Natural killer cell (primary cell): ENCODE results near the gene FAM20B. TPM values are rescaled to one million over a fixed set of nuclear protein-coding genes. Genes with fewer than 3 reads are reported as not detected.

Experiments
- ATAC-seq, 3 donors: fragments of 150-1000 bp in 2 of 3; fragments of 200-7000 bp in 1 of 3; cut with Tn5 transposase; 1 replicate in 1 of 3; 2 replicates in 2 of 3; pipeline ENCODE4 v1.10.0; 2021; ENCODE audit warnings: mild to moderate bottlenecking in 2 of 3, moderate library complexity in 2 of 3
- DNase-seq, 2 donors: peaks; one replicate each; pipeline versions ENCODE4 v3.0.0 to v3.0.0-alpha.2; 2013 to 2021; ENCODE audit warnings: mixed read lengths in 1 of 2
- H3K27ac ChIP-seq: one replicate; pipeline ENCODE4 v1.5.1; 2013; ENCODE audit warnings: mild to moderate bottlenecking, low read length
- H3K27me3 ChIP-seq: one replicate; pipeline ENCODE4 v1.6.1; 2013; ENCODE audit warnings: low read length; ENCODE audit not compliant: control insufficient read depth, insufficient read depth
- H3K36me3 ChIP-seq: one replicate; pipeline ENCODE4 v1.6.1; 2013; ENCODE audit warnings: low read length; ENCODE audit not compliant: control insufficient read depth, insufficient read depth
- H3K4me1 ChIP-seq: one replicate; pipeline ENCODE4 v1.6.1; 2013; ENCODE audit warnings: low read length; ENCODE audit not compliant: control insufficient read depth, insufficient read depth
- H3K4me3 ChIP-seq: one replicate; pipeline ENCODE4 v1.5.1; 2013; ENCODE audit warnings: low read length
- H3K9me3 ChIP-seq: one replicate; pipeline ENCODE4 v1.6.1; 2013; ENCODE audit warnings: low read length; ENCODE audit not compliant: control insufficient read depth, insufficient read depth
- H3K27ac Mint-ChIP-seq, 2 donors: one replicate each; pipeline ENCODE4 v1.8.0; 2022; ENCODE audit warnings: mild to moderate bottlenecking in 2 of 2, mixed read lengths in 2 of 2, moderate library complexity in 1 of 2
- H3K27me3 Mint-ChIP-seq, 2 donors: one replicate each; pipeline ENCODE4 v1.8.0; 2022; ENCODE audit warnings: low read depth in 2 of 2, mixed read lengths in 2 of 2
- H3K36me3 Mint-ChIP-seq: one replicate; pipeline ENCODE4 v1.8.0; 2022; ENCODE audit warnings: mixed read lengths
- H3K4me1 Mint-ChIP-seq, 2 donors: one replicate each; pipeline ENCODE4 v1.8.0; 2022; ENCODE audit warnings: mixed read lengths in 2 of 2
- H3K4me3 Mint-ChIP-seq: one replicate; pipeline ENCODE4 v1.8.0; 2022; ENCODE audit warnings: mild to moderate bottlenecking, moderate library complexity, mixed read lengths
- H3K9me3 Mint-ChIP-seq, 2 donors: one replicate each; pipeline ENCODE4 v1.8.0; 2022; ENCODE audit warnings: mixed read lengths in 2 of 2
- WGBS: methylation state at CpG from one replicate; pipeline ENCODE4 v1.1.7; 2013; ENCODE audit warnings: missing lambda C conversion rate; ENCODE audit not compliant: insufficient coverage; 5-methylcytosine and 5-hydroxymethylcytosine counted together
- intact Hi-C: fragments of 100-400 bp; cut with micrococcal nuclease; formaldehyde crosslinking; loops from one replicate; pipeline ENCODE4 v1.14.2; 2022
- total RNA-seq, 4 donors: library from RNA; stranded (reverse); fragments of 120-200 nt in 1 of 4; gene quantifications; one replicate each; pipeline versions ENCODE4 v1.2.3 to v1.2.4, GENCODE V29; 2013 to 2022
- TF ChIP-seq, protein P1 (sequence below): fragments of 200-600 bp; IDR thresholded peaks from one replicate; pipeline ENCODE4 v1.8.0; 2022; ENCODE audit warnings: antibody characterized with exemption

Gene FAM20B
- total RNA-seq, 3 donors from 2014 or later (not counting 1 experiment from before 2014, with no cell fraction given): 27.6 to 35.2 (median 29.0) TPM

DNA sequence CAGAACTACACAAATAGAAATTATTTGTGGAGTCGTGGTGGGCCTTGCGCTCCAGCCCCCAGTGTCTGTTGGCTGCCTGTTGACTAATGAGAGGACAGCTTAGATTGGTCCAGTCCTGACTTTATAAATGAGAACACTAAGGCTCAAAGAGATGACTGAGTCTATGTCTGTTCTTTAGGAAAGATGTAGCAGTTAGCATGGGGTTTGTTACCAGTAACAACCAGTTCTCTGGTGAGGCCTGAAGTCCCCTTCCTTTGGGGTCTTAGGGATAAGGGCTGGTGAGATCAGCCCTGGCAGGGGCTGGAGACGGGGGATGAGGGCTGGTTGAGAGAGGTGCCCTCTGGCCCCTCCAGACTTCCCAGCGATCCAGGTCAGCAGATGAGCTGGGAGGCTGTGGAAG, 65.2 kb downstream of the FAM20B start:
- ATAC-seq (no peak), DNase-seq (no peak)
- WGBS: 98% methylated on average over 4 of the region's 4 CpGs
- TF ChIP-seq, protein P1, sequence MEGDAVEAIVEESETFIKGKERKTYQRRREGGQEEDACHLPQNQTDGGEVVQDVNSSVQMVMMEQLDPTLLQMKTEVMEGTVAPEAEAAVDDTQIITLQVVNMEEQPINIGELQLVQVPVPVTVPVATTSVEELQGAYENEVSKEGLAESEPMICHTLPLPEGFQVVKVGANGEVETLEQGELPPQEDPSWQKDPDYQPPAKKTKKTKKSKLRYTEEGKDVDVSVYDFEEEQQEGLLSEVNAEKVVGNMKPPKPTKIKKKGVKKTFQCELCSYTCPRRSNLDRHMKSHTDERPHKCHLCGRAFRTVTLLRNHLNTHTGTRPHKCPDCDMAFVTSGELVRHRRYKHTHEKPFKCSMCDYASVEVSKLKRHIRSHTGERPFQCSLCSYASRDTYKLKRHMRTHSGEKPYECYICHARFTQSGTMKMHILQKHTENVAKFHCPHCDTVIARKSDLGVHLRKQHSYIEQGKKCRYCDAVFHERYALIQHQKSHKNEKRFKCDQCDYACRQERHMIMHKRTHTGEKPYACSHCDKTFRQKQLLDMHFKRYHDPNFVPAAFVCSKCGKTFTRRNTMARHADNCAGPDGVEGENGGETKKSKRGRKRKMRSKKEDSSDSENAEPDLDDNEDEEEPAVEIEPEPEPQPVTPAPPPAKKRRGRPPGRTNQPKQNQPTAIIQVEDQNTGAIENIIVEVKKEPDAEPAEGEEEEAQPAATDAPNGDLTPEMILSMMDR: no peak
- Mint-ChIP-seq H3K36me3 (no peaks in the 10 kb centered on the region), H3K4me1 (peaks cover 0 to 15% of the 10 kb centered on the region in 2 donors), H3K9me3 (no peaks in the 10 kb centered on the region), H3K4me3 (no peak overlapping the region), H3K27ac (peak overlapping the region in 1 of 2 donors; percentile 2), H3K27me3 (no peaks in the 10 kb centered on the region)
- intact Hi-C loops: no loop called here
- Histone ChIP-seq H3K27me3 (no peaks in the 10 kb centered on the region), H3K36me3 (peaks cover 49% of the 10 kb centered on the region), H3K4me3 (no peak overlapping the region), H3K9me3 (no peaks in the 10 kb centered on the region), H3K4me1 (peaks cover 9% of the 10 kb centered on the region), H3K27ac (no peak overlapping the region)

- 86% methylated on average over 2 of the region's 5 CpGs for WGBS
- TF ChIP-seq, protein P1: no peak
- no peaks in the 10 kb centered on the region for H3K27me3 Mint-ChIP-seq
- DNase-seq: no peak
- Histone ChIP-seq H3K27ac (no peak overlapping the region), H3K4me3 (no peak overlapping the region), H3K9me3 (no peaks in the 10 kb centered on the region), H3K36me3 (peaks cover 51% of the 10 kb centered on the region), H3K4me1 (peaks cover 9% of the 10 kb centered on the region), H3K27me3 (no peaks in the 10 kb centered on the region)
- H3K27ac Mint-ChIP-seq: peak overlapping the region in 1 of 2 donors; percentile 2
- intact Hi-C loops: no loop called here
- H3K4me1 Mint-ChIP-seq: peaks cover 0 to 15% of the 10 kb centered on the region in 2 donors
- H3K9me3 Mint-ChIP-seq: no peaks in the 10 kb centered on the region
- no peak overlapping the region for H3K4me3 Mint-ChIP-seq
- ATAC-seq: no peak
- no peaks in the 10 kb centered on the region for H3K36me3 Mint-ChIP-seq
These were observed 66.0 kb downstream of the FAM20B start for GRCh38 chr1:179091691-179092165.

DNA sequence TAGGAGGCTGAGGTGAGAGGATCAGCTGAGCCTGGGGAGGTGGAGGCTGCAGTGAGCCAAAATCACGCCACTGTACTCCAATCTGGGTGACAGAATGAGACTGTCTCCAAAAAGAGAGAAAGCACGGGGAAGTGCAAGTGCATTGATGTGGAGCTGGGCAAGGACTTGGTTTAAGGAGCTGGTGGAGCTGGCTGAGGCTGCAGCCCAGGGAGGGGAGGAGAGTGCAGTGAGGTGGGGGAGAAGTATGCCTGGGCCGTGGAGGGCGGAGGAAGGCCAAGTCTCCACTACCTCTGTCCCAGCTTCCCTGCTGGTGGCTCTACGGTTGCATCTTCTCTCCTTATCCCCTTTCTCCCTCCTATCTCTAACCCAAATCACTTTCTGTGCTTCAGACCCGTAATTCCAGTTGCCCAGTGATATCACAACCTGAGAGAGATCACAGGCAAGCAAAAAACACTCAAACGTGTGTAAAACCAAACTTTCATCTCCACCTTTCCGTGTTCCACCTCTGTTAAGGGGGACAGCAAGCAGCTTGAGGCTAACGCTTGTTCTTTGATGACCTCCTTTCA, 67.3 kb downstream of the FAM20B start:
- Histone ChIP-seq H3K9me3 (no peaks in the 10 kb centered on the region), H3K27me3 (no peaks in the 10 kb centered on the region), H3K27ac (no peak overlapping the region), H3K4me1 (peaks cover 9% of the 10 kb centered on the region), H3K36me3 (peaks cover 53% of the 10 kb centered on the region), H3K4me3 (no peak overlapping the region)
- no peak for ATAC-seq
- TF ChIP-seq, protein P1: no peak
- Mint-ChIP-seq H3K27ac (peak overlapping the region; percentile 0 to 2), H3K4me3 (no peak overlapping the region), H3K36me3 (no peaks in the 10 kb centered on the region), H3K27me3 (no peaks in the 10 kb centered on the region), H3K4me1 (peaks cover 0 to 15% of the 10 kb centered on the region in 2 donors), H3K9me3 (no peaks in the 10 kb centered on the region)
- no peak for DNase-seq
- 86% methylated on average over 9 of the region's 9 CpGs for WGBS
- intact Hi-C loops: no loop called here

- Histone ChIP-seq H3K4me1 (no peaks in the 10 kb centered on the region), H3K4me3 (no peak overlapping the region), H3K27me3 (no peaks in the 10 kb centered on the region), H3K27ac (no peak overlapping the region), H3K36me3 (peaks cover 47% of the 10 kb centered on the region), H3K9me3 (no peaks in the 10 kb centered on the region)
- Mint-ChIP-seq H3K36me3 (no peaks in the 10 kb centered on the region), H3K27ac (no peak overlapping the region), H3K9me3 (no peaks in the 10 kb centered on the region), H3K4me3 (no peak overlapping the region), H3K27me3 (no peaks in the 10 kb centered on the region), H3K4me1 (peaks cover 0 to 10% of the 10 kb centered on the region in 2 donors)
- intact Hi-C loops: no loop called here
- DNase-seq: no peak
- no peak for ATAC-seq
- 100% methylated on average over 5 of the region's 5 CpGs for WGBS
- TF ChIP-seq, protein P1: no peak
These were observed 69.1 kb downstream of the FAM20B start for GRCh38 chr1:179094818-179095217.
